Activated CD8-positive, alpha-beta T cell treated with anti-CD3 and anti-CD28 coated beads for 36 hours (primary cell): ENCODE measurements around the gene C17orf67. TPM values are rescaled to one million over a fixed set of nuclear protein-coding genes. Genes with fewer than 3 reads are reported as not detected.

ENCODE experiments used
- ATAC-seq: fragments of 200-7000 bp; cut with Tn5 transposase; one replicate; pipeline ENCODE4 v1.10.0; 2021; ENCODE audit warnings: mild to moderate bottlenecking, moderate library complexity
- CTCF ChIA-PET: fragments of 350-600 bp; sonication (Branson Sonifier 250); formaldehyde crosslinking; loops from one replicate; lab custom pipeline; 2021; ENCODE audit warnings: antibody characterized with exemption; lab: Charles Lee
- POLR2A ChIA-PET: fragments of 350-600 bp; sonication (Branson Sonifier 250); formaldehyde crosslinking; loops from one replicate; lab custom pipeline; 2021; ENCODE audit warnings: antibody characterized with exemption; lab: Charles Lee
- DNase-seq: peaks from one replicate; pipeline ENCODE4 v3.0.0-alpha.2; 2020
- H3K27ac Mint-ChIP-seq: one replicate; pipeline ENCODE4 v1.8.0; 2021; ENCODE audit warnings: mild to moderate bottlenecking, mixed read lengths
- H3K27me3 Mint-ChIP-seq: one replicate; pipeline ENCODE4 v1.8.0; 2021; ENCODE audit warnings: mixed read lengths
- H3K36me3 Mint-ChIP-seq: one replicate; pipeline ENCODE4 v1.8.0; 2021; ENCODE audit warnings: low read depth, mixed read lengths
- H3K4me1 Mint-ChIP-seq: one replicate; pipeline ENCODE4 v1.8.0; 2021; ENCODE audit warnings: low read depth, mixed read lengths
- H3K4me3 Mint-ChIP-seq: one replicate; pipeline ENCODE4 v1.8.0; 2021; ENCODE audit warnings: mild to moderate bottlenecking, moderate library complexity, mixed read lengths
- H3K9me3 Mint-ChIP-seq: one replicate; pipeline ENCODE4 v1.8.0; 2021; ENCODE audit warnings: mixed read lengths
- CTCF ChIP-seq: fragments of 200-600 bp; IDR thresholded peaks from one replicate; pipeline ENCODE4 v1.8.0; 2022; ENCODE audit warnings: antibody characterized with exemption, mild to moderate bottlenecking
- intact Hi-C: fragments of 100-400 bp; cut with micrococcal nuclease; formaldehyde crosslinking; loops from one replicate; pipeline ENCODE4 v1.10.0; 2022
- total RNA-seq, 2 experiments: library from RNA; stranded (reverse); gene quantifications; one replicate each; pipeline ENCODE4 v1.2.3, GENCODE V29; 2021

C17orf67 gene
- total RNA-seq, 2 experiments from 2014 or later = 2.3 TPM

DNA sequence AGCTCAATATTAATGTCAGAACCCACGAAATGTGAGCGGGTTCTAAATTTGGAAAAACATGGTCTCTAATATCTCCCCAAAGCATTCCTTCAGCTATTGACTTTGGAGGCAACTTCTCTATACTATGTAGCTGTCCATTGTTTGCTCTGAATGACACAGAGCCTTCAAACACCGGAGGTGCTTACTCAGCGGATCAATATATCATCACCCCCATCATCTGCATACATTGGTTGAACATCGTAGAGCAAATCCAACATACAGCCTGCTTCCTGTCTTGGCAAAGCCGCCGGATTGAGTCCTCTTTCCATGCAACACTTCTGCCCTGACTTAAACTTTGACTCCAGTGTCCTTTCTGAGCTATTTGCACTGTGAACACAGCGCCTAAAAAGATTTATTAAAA is 61.3 kb downstream of the C17orf67 start:
- H3K9me3 Mint-ChIP-seq = no peaks in the 10 kb centered on the region
- no peaks in the 10 kb centered on the region for H3K4me1 Mint-ChIP-seq
- CTCF ChIA-PET = interaction anchor here (1.1 to 3.9 kb wide), 2 partner anchors 8 to 55 kb away, joined by 3 to 26 read pairs; no protein-coding TSS in a partner anchor
- no peak overlapping the region for H3K27ac Mint-ChIP-seq
- no peak overlapping the region for H3K4me3 Mint-ChIP-seq
- no peaks in the 10 kb centered on the region for H3K27me3 Mint-ChIP-seq
- no peak for TF ChIP-seq CTCF
- H3K36me3 Mint-ChIP-seq = no peaks in the 10 kb centered on the region
- intact Hi-C loops = no loop called here
- ATAC-seq = no peak
- POLR2A ChIA-PET = no interaction called here
- no peak for DNase-seq

GRCh38 chr17:56771975-56772374 is 61.7 kb downstream of the C17orf67 start:
- H3K36me3 Mint-ChIP-seq = no peaks in the 10 kb centered on the region
- no peaks in the 10 kb centered on the region for H3K27me3 Mint-ChIP-seq
- CTCF ChIA-PET = interaction anchor here (1.1 to 3.9 kb wide), 3 partner anchors 9 to 54 kb away, joined by 3 to 26 read pairs (median 3); no protein-coding TSS in a partner anchor
- POLR2A ChIA-PET = no interaction called here
- DNase-seq (no peak), ATAC-seq (no peak)
- no peaks in the 10 kb centered on the region for H3K9me3 Mint-ChIP-seq
- H3K4me3 Mint-ChIP-seq = no peak overlapping the region
- no peak for TF ChIP-seq CTCF
- intact Hi-C loops = no loop called here
- no peaks in the 10 kb centered on the region for H3K4me1 Mint-ChIP-seq
- H3K27ac Mint-ChIP-seq = no peak overlapping the region

DNA sequence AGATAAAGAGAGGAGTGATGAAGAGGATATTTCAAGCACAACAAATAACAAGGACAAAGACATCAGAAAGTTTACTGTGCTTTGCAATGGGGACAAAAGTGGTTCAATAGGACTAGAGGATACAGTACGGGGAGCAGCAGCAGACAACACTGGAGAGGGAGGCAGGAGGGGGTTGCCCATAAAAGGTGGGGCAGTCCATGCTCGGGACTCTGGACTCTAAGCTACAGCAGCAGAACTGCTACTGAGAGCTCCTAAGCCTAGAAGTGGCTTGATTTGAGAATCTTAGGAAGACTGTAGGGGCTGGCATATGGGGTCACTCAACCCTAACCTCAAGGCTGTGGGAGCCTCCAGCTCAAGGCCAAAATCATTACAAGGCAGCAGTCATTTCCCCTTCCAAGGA is 62.2 kb downstream of the C17orf67 start:
- Mint-ChIP-seq H3K27ac (no peak overlapping the region), H3K4me1 (no peaks in the 10 kb centered on the region), H3K27me3 (no peaks in the 10 kb centered on the region), H3K9me3 (no peaks in the 10 kb centered on the region), H3K36me3 (no peaks in the 10 kb centered on the region), H3K4me3 (no peak overlapping the region)
- DNase-seq (no peak), ATAC-seq (no peak)
- CTCF ChIA-PET = interaction anchor here (1.1 to 3.9 kb wide), 4 partner anchors 9 to 56 kb away, joined by 3 to 26 read pairs (median 4); no protein-coding TSS in a partner anchor
- TF ChIP-seq CTCF = no peak
- intact Hi-C loops = no loop called here
- POLR2A ChIA-PET = no interaction called here

DNA sequence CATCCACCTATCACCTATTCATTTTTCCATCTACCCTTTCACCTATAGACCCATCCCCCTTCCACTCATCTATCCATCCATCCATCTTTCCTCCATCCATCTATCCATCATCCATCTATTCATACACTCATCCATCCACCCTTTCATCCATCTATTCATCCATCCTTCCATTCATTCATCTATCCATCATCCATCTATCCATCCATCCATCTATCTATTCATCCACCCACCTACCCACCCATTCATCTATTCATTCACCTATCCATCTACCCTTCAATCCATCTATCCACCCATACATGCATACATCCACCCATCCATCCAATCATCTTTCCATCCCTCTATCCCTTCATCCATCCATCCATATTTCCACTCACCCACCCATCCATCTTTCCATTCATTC is 63.3 kb downstream of the C17orf67 start:
- intact Hi-C loops = no loop called here
- Mint-ChIP-seq H3K36me3 (no peaks in the 10 kb centered on the region), H3K27me3 (no peaks in the 10 kb centered on the region), H3K9me3 (no peaks in the 10 kb centered on the region), H3K27ac (no peak overlapping the region), H3K4me3 (no peak overlapping the region), H3K4me1 (no peaks in the 10 kb centered on the region)
- ChIA-PET CTCF (interaction anchor here (1.2 to 3.9 kb wide), 2 partner anchors 10 to 55 kb away, joined by 4 to 26 read pairs; no protein-coding TSS in a partner anchor), POLR2A (no interaction called here)
- ATAC-seq = no peak
- TF ChIP-seq CTCF = no peak
- no peak for DNase-seq

GRCh38 chr17:56765449-56765848 is 68.3 kb downstream of the C17orf67 start:
- ChIA-PET POLR2A (no interaction called here), CTCF (interaction anchor here (3.4 kb wide), 1 partner anchor 14 kb away, joined by 17 read pairs; no protein-coding TSS in a partner anchor)
- Mint-ChIP-seq H3K27me3 (no peaks in the 10 kb centered on the region), H3K36me3 (no peaks in the 10 kb centered on the region), H3K9me3 (no peaks in the 10 kb centered on the region), H3K4me3 (no peak overlapping the region), H3K27ac (no peak overlapping the region), H3K4me1 (peaks cover 19% of the 10 kb centered on the region)
- no peak for DNase-seq
- TF ChIP-seq CTCF = no peak
- intact Hi-C loops = no loop called here
- ATAC-seq = no peak
